CD14-positive monocyte (primary cell): ENCODE measurements around the gene C12orf75. TPM values are rescaled to one million over a fixed set of nuclear protein-coding genes. Genes with fewer than 3 reads are reported as not detected.

ENCODE experiments used
- DNase-seq, 3 donors: peaks; one replicate each; pipeline ENCODE4 v3.0.0-alpha.2; 2011 to 2022
- H2AFZ ChIP-seq: 2 replicates; pipeline ENCODE4 v1.6.0; 2012; ENCODE audit warnings: mild to moderate bottlenecking, low read depth, low read length, inconsistent platforms; ENCODE audit not compliant: insufficient read depth, poor library complexity, severe bottlenecking
- H3K27ac ChIP-seq, 2 donors: 1 replicate in 1 of 2; 2 replicates in 1 of 2; pipeline ENCODE4 v1.5.1; 2012 to 2013; ENCODE audit warnings: low read length in 2 of 2, control low read depth in 1 of 2, inconsistent platforms in 1 of 2, low read depth in 1 of 2, mild to moderate bottlenecking in 1 of 2
- H3K27me3 ChIP-seq, 2 donors: one replicate each; pipeline versions ENCODE4 v1.6.0 to v1.6.1; 2011 to 2013; ENCODE audit warnings: low read length in 2 of 2; ENCODE audit not compliant: control insufficient read depth in 2 of 2, insufficient read depth in 2 of 2
- H3K36me3 ChIP-seq, 2 donors: replicated peaks in 1 of 2; 1 replicate in 1 of 2; 2 replicates in 1 of 2; pipeline versions ENCODE4 v1.5.1 to v1.6.1; 2012 to 2013; ENCODE audit warnings: low read length in 2 of 2, control low read depth in 1 of 2, inconsistent platforms in 1 of 2, mild to moderate bottlenecking in 1 of 2; ENCODE audit not compliant: insufficient read depth in 2 of 2, control insufficient read depth in 1 of 2
- H3K4me1 ChIP-seq, 2 donors: 1 replicate in 1 of 2; 2 replicates in 1 of 2; pipeline versions ENCODE4 v1.5.1 to v1.6.1; 2012 to 2013; ENCODE audit warnings: low read length in 2 of 2, control low read depth in 1 of 2, inconsistent platforms in 1 of 2, mild to moderate bottlenecking in 1 of 2, moderate library complexity in 1 of 2; ENCODE audit not compliant: insufficient read depth in 2 of 2, control insufficient read depth in 1 of 2
- H3K4me2 ChIP-seq: replicated peaks from 2 replicates; pipeline ENCODE3; 2012; ENCODE audit warnings: low read length, moderate library complexity, mild to moderate bottlenecking; ENCODE audit not compliant: poor library complexity, severe bottlenecking; ENCODE audit errors: extremely low read depth
- H3K4me3 ChIP-seq, 3 experiments: fragments of 200-600 bp in 1 of 3; sonication (generic) in 1 of 3; replicated peaks in 1 of 3; 1 replicate in 2 of 3; 2 replicates in 1 of 3; pipeline ENCODE4 v1.5.1; 2011 to 2013; ENCODE audit warnings: low read length in 3 of 3, mild to moderate bottlenecking in 3 of 3, control low read depth in 2 of 3, low read depth in 2 of 3, inconsistent platforms in 1 of 3, moderate library complexity in 1 of 3
- H3K79me2 ChIP-seq: 2 replicates; pipeline ENCODE4 v1.6.0; 2012; ENCODE audit warnings: mild to moderate bottlenecking, control low read depth, inconsistent platforms, low read length, moderate library complexity; ENCODE audit not compliant: insufficient read depth
- H3K9ac ChIP-seq: 2 replicates; pipeline ENCODE4 v1.6.0; 2017; ENCODE audit warnings: low read length, mild to moderate bottlenecking; ENCODE audit not compliant: insufficient read depth, poor library complexity, severe bottlenecking
- H3K9me3 ChIP-seq, 2 donors: replicated peaks in 1 of 2; 1 replicate in 1 of 2; 2 replicates in 1 of 2; pipeline versions ENCODE4 v1.5.1 to v1.6.1; 2012 to 2013; ENCODE audit warnings: low read length in 2 of 2, control low read depth in 1 of 2; ENCODE audit not compliant: control insufficient read depth in 1 of 2, insufficient read depth in 1 of 2
- H4K20me1 ChIP-seq: 2 replicates; pipeline ENCODE4 v1.6.0; 2012; ENCODE audit warnings: mild to moderate bottlenecking, low read length, control low read depth, moderate library complexity; ENCODE audit not compliant: insufficient read depth
- H3K27ac Mint-ChIP-seq, 7 donors: one replicate each; pipeline ENCODE4 v1.8.0; 2020; ENCODE audit warnings: mild to moderate bottlenecking in 7 of 7, mixed read lengths in 7 of 7, moderate library complexity in 6 of 7, inconsistent platforms in 2 of 7
- H3K27me3 Mint-ChIP-seq, 3 donors: one replicate each; pipeline ENCODE4 v1.8.0; 2021 to 2022; ENCODE audit warnings: low read depth in 3 of 3, mild to moderate bottlenecking in 3 of 3, mixed read lengths in 3 of 3, moderate library complexity in 3 of 3, inconsistent platforms in 1 of 3
- H3K36me3 Mint-ChIP-seq, 2 donors: one replicate each; pipeline ENCODE4 v1.8.0; 2020; ENCODE audit warnings: mixed read lengths in 2 of 2, inconsistent platforms in 1 of 2, mild to moderate bottlenecking in 1 of 2
- H3K4me1 Mint-ChIP-seq: one replicate; pipeline ENCODE4 v1.8.0; 2020; ENCODE audit warnings: mild to moderate bottlenecking, mixed read lengths
- H3K4me3 Mint-ChIP-seq, 2 donors: one replicate each; pipeline ENCODE4 v1.8.0; 2020; ENCODE audit warnings: mild to moderate bottlenecking in 2 of 2, mixed read lengths in 2 of 2, moderate library complexity in 1 of 2
- H3K9me3 Mint-ChIP-seq, 7 donors: one replicate each; pipeline ENCODE4 v1.8.0; 2020 to 2022; ENCODE audit warnings: mixed read lengths in 7 of 7, mild to moderate bottlenecking in 6 of 7, moderate library complexity in 6 of 7, inconsistent platforms in 2 of 7
- CTCF ChIP-seq: fragments of 200-600 bp; IDR thresholded peaks from one replicate; pipeline ENCODE4 v1.8.0; 2022; ENCODE audit warnings: antibody characterized with exemption, mild to moderate bottlenecking
- WGBS: methylation state at CpG from one replicate; pipeline ENCODE4 v1.1.5; 2013; ENCODE audit warnings: missing lambda C conversion rate; ENCODE audit not compliant: insufficient coverage; 5-methylcytosine and 5-hydroxymethylcytosine counted together
- intact Hi-C, 2 donors: fragments of 100-400 bp; cut with micrococcal nuclease; formaldehyde crosslinking; loops; one replicate each; pipeline versions ENCODE4 v1.15.0 to v1.15.1; 2023
- polyA plus RNA-seq, 3 donors: library from polyadenylated mRNA; depleted of rRNA in 1 of 3; unstranded in 2 of 3; stranded (reverse) in 1 of 3; fragments of 300-500 nt in 2 of 3; fragments of >200 nt in 1 of 3; fragmentation: Illumina TruSeq in 2 of 3; gene quantifications; 1 replicate in 2 of 3; 2 replicates in 1 of 3; pipeline ENCODE4 v1.2.3, GENCODE V29; 2012 to 2021

Gene C12orf75
- polyA plus RNA-seq, 3 donors, result 0.45 to 0.73 (median 0.73) TPM

GRCh38 chr12:105315130-105315529 is 15.4 kb upstream of the C12orf75 start:
- peaks cover 0 to 5% (median 2%) of the 10 kb centered on the region in 3 donors for H3K27me3 Mint-ChIP-seq
- no peaks in the 10 kb centered on the region for H4K20me1 ChIP-seq
- no peaks in the 10 kb centered on the region for H3K36me3 ChIP-seq
- no peak overlapping the region for H2AFZ ChIP-seq
- no peak for DNase-seq
- no peak overlapping the region for H3K27ac ChIP-seq
- 43% methylated on average over 2 of the region's 2 CpGs for WGBS
- no peaks in the 10 kb centered on the region for H3K4me1 ChIP-seq
- H3K4me2 ChIP-seq, result no peak overlapping the region
- H3K4me1 Mint-ChIP-seq, result no peaks in the 10 kb centered on the region
- H3K79me2 ChIP-seq, result no peaks in the 10 kb centered on the region
- no peak overlapping the region for H3K27ac Mint-ChIP-seq
- H3K27me3 ChIP-seq, result no peaks in the 10 kb centered on the region
- no peaks in the 10 kb centered on the region for H3K36me3 Mint-ChIP-seq
- H3K9me3 ChIP-seq, result peaks cover 12 to 13% of the 10 kb centered on the region in 2 donors
- H3K9me3 Mint-ChIP-seq, result peaks cover 8 to 20% (median 14%) of the 10 kb centered on the region in 7 donors
- H3K4me3 ChIP-seq, result no peak overlapping the region
- intact Hi-C loops, result no loop called here
- H3K9ac ChIP-seq, result no peak overlapping the region
- no peak for TF ChIP-seq CTCF
- H3K4me3 Mint-ChIP-seq, result no peak overlapping the region

DNA sequence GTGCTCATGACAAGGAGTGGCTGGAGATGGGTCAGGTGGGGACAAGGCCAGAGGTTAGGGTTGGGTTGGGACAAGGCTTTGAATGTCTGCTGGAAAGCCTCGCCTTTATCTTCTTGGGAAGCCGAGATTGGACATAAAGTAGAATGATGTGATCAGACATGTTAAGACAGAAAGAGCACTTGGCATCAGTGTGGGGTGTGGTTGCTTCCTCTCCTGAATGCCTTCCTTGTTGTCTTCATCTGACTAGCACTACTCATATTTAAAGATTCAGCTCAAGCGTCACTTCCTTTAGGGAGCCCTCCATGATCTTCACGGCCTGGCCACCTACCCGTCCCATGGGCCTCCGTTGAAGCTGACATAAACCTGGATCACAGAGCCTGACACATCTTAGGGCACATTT is 14.8 kb upstream of the C12orf75 start:
- Mint-ChIP-seq H3K36me3 (no peaks in the 10 kb centered on the region), H3K27ac (no peak overlapping the region), H3K27me3 (peaks cover 0 to 8% (median 3%) of the 10 kb centered on the region in 3 donors), H3K4me1 (no peaks in the 10 kb centered on the region), H3K4me3 (no peak overlapping the region), H3K9me3 (peaks cover 8 to 20% (median 14%) of the 10 kb centered on the region in 7 donors)
- Histone ChIP-seq H3K4me2 (no peak overlapping the region), H3K36me3 (no peaks in the 10 kb centered on the region), H3K27ac (no peak overlapping the region), H3K9me3 (peaks cover 12 to 13% of the 10 kb centered on the region in 2 donors), H3K4me3 (no peak overlapping the region), H3K79me2 (no peaks in the 10 kb centered on the region), H2AFZ (no peak overlapping the region), H4K20me1 (no peaks in the 10 kb centered on the region), H3K9ac (no peak overlapping the region), H3K4me1 (no peaks in the 10 kb centered on the region), H3K27me3 (no peaks in the 10 kb centered on the region)
- TF ChIP-seq CTCF, result no peak
- 87% methylated on average over 4 of the region's 6 CpGs for WGBS
- DNase-seq, result no peak
- intact Hi-C loops, result no loop called here
